GM06990 (cell line): ENCODE results near the gene SLC35F1.

ENCODE experiments used
- DNase-seq: peaks from one replicate; pipeline ENCODE4 v3.0.0-alpha.2; 2011; ENCODE audit not compliant: insufficient read length; ENCODE audit errors: extremely low read depth
- H3K27me3 ChIP-seq: replicated peaks from 2 replicates; pipeline ENCODE4 v1.6.0; 2011; ENCODE audit warnings: low read length; ENCODE audit not compliant: control insufficient read depth, insufficient read depth
- H3K36me3 ChIP-seq: 2 replicates; pipeline ENCODE4 v1.5.1; 2011; ENCODE audit warnings: low read length; ENCODE audit not compliant: control insufficient read depth, insufficient read depth
- H3K4me3 ChIP-seq: replicated peaks from 2 replicates; pipeline ENCODE4 v1.5.1; 2011; ENCODE audit warnings: low read depth, mild to moderate bottlenecking, control low read depth, low read length
- TF ChIP-seq, protein P1 (sequence below): IDR thresholded peaks from 2 replicates; pipeline ENCODE4 v1.5.1; 2011; ENCODE audit warnings: low read length, control low read depth, mild to moderate bottlenecking, inconsistent platforms; ENCODE audit not compliant: insufficient read depth, poor library complexity, severe bottlenecking

The SLC35F1 gene

DNA sequence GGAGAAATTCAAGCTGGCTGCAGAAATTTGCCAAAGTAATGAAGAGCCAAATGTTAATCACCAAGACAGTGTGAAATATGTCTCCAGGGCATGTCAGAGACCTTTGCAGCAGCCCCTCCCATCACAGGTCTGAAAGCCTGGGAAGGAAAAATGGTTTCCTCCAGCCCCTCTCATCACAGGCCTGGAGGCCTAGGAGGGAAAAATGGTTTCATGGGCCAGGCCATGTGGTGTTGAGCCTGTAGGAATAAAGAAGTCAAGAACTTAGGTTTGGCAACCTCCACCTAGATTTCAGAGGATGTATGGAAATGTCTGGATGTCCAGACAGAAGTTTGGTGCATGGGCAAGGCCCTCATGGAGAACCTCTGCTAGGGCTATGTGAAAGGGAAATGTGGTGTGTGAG, 185.0 kb downstream of the SLC35F1 start:
- Histone ChIP-seq H3K36me3 (no peaks in the 10 kb centered on the region), H3K4me3 (no peak overlapping the region), H3K27me3 (no peaks in the 10 kb centered on the region)
- TF ChIP-seq, protein P1, sequence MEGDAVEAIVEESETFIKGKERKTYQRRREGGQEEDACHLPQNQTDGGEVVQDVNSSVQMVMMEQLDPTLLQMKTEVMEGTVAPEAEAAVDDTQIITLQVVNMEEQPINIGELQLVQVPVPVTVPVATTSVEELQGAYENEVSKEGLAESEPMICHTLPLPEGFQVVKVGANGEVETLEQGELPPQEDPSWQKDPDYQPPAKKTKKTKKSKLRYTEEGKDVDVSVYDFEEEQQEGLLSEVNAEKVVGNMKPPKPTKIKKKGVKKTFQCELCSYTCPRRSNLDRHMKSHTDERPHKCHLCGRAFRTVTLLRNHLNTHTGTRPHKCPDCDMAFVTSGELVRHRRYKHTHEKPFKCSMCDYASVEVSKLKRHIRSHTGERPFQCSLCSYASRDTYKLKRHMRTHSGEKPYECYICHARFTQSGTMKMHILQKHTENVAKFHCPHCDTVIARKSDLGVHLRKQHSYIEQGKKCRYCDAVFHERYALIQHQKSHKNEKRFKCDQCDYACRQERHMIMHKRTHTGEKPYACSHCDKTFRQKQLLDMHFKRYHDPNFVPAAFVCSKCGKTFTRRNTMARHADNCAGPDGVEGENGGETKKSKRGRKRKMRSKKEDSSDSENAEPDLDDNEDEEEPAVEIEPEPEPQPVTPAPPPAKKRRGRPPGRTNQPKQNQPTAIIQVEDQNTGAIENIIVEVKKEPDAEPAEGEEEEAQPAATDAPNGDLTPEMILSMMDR: no peak
- DNase-seq: no peak

DNA sequence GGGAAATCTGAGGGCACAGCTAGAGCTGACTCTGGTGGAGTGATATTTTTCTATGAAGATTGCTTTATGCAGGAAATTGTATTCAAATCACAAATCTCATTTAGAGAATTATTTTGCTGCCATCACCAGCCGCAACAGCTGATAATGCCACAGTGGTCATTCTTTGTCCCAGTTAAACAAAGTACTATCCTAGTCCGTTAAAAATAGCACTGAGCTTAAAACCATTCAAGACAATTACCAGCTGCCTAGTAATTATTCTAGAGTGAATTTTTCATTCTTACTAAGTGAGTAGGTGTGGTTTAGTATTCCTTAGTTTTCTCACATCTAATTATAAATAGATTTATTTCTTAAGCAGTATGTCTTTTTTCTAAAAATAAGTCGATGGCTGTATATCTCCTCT, 190.5 kb downstream of the SLC35F1 start:
- H3K4me3 ChIP-seq: no peak overlapping the region
- H3K27me3 ChIP-seq: no peaks in the 10 kb centered on the region
- TF ChIP-seq, protein P1: no peak
- no peaks in the 10 kb centered on the region for H3K36me3 ChIP-seq
- DNase-seq: no peak

DNA sequence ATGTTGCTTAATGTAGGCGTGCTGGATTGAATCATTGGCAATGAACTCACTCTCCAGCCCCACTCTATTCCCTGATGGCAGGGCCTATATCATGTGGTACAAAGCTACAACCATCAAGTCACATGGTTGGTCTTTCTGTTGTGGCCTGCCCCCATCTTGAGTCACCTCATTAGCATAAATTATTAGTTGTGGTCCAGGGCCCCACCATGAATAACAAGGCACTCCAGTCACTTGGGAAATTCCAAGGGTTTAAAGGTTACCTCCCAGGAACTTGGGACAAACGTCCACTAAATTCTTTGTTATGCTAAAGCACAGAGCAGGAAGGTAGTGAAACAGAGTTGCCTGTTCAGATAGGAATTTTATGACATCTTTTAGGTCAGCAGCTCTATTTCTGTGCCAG, 193.7 kb downstream of the SLC35F1 start:
- DNase-seq: no peak
- no peaks in the 10 kb centered on the region for H3K36me3 ChIP-seq
- no peak overlapping the region for H3K4me3 ChIP-seq
- TF ChIP-seq, protein P1: no peak
- H3K27me3 ChIP-seq: no peaks in the 10 kb centered on the region

DNA sequence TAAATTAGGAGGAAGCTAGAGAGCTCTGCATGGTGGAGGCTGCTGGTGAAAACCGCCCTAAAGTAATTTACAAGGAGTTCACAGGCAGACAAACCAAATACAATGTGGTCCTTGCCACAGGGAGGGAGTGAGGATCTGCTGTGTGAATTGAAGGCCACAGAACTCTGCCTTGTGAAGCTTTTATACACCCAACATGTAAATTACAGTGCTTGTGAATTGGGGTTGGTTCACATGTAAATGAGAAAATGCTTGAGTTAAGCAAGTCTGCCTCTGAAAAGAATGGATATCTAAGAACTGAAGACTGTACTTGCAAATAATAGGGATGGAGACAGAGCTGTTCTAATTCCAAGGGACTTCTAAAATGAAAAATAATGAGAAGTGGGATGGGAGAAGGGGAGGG, 194.2 kb downstream of the SLC35F1 start:
- Histone ChIP-seq H3K36me3 (no peaks in the 10 kb centered on the region), H3K27me3 (no peaks in the 10 kb centered on the region), H3K4me3 (no peak overlapping the region)
- TF ChIP-seq, protein P1: no peak
- no peak for DNase-seq

DNA sequence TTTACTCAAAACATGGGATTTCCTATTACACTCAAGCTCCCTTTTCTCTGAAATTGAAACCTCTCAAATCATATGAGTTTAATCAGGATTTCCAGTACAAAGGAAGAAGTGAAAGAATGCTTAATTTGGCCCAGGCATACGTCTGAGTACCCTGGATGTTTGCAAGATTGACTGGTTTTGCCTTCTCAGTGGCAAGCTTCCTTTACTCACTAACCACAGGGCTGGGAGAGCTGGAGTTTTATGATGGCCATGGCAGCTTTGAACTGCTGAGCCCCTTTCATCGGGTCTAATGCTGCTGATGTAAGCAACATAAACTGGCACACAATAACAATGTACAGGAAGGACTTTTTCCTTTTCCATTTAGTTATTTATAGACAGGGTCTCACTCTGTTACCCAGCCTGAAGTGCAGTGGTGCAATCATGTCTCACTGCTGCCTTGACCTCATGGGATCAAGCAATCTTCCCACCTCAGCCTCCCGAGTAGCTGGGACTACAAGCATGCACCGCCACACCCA, 194.8 kb downstream of the SLC35F1 start:
- H3K4me3 ChIP-seq: no peak overlapping the region
- no peak for DNase-seq
- TF ChIP-seq, protein P1: no peak
- no peaks in the 10 kb centered on the region for H3K27me3 ChIP-seq
- H3K36me3 ChIP-seq: no peaks in the 10 kb centered on the region

DNA sequence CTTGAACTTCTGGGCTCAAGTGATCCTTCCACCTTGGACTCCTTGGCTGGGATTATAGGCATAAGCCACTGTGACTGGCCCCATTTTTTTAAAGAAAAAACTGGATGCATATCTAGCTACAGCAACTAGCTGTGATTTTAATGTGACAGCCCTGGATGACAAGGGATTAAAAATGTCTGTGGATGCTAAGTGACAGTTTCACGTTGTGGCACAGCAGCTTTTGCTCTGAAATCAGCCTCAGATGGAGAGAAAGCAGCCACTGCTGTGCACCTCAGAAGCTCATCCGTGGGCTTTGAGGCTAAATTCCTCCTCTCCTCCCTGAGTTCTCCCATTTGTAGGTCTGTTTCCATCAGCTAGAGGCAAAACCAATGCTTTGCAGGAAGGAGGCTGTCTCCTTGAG, 195.3 kb downstream of the SLC35F1 start:
- H3K27me3 ChIP-seq: no peaks in the 10 kb centered on the region
- H3K4me3 ChIP-seq: no peak overlapping the region
- DNase-seq: no peak
- H3K36me3 ChIP-seq: no peaks in the 10 kb centered on the region
- TF ChIP-seq, protein P1: no peak
